Body of pancreas (tissue), 4 donors: ENCODE measurements around the gene SPIRE1.

ENCODE experiments used
- POLR2A ChIP-seq, 3 donors: fragments of 450-650 bp; IDR thresholded peaks; one replicate each; pipeline ENCODE4 v1.6.1; 2016; ENCODE audit warnings: antibody characterized with exemption in 3 of 3, mild to moderate bottlenecking in 2 of 3
- TF ChIP-seq, protein P1 (sequence below), 7 experiments: fragments of 450-650 bp in 4 of 7; fragments of 200-600 bp in 3 of 7; sonication (generic) in 3 of 7; IDR thresholded peaks; one replicate each; pipeline ENCODE4 v1.5.1; 2016 to 2019; ENCODE audit warnings: antibody characterized with exemption in 7 of 7

DNA sequence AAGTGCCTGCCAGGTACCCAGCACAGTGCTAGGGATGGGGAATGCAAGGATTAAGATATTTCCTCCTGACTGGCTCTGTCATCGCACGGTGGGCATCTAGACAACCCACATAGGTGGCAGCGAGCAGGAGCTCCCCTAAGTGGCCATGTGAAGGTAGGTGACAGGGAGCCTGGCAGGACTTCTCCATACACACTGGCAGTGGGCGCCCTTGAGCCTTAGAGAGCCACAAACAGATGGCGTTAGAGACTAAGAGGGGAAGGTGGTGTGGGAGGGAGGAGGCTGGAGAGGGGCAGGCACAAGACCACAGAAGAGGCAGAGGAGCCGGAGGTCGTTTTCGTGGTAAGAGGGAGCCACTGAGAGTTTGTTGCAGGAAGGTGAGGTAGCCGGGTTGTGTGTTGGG lies 235.0 kb downstream of the SPIRE1 start:
- TF ChIP-seq, protein P1, sequence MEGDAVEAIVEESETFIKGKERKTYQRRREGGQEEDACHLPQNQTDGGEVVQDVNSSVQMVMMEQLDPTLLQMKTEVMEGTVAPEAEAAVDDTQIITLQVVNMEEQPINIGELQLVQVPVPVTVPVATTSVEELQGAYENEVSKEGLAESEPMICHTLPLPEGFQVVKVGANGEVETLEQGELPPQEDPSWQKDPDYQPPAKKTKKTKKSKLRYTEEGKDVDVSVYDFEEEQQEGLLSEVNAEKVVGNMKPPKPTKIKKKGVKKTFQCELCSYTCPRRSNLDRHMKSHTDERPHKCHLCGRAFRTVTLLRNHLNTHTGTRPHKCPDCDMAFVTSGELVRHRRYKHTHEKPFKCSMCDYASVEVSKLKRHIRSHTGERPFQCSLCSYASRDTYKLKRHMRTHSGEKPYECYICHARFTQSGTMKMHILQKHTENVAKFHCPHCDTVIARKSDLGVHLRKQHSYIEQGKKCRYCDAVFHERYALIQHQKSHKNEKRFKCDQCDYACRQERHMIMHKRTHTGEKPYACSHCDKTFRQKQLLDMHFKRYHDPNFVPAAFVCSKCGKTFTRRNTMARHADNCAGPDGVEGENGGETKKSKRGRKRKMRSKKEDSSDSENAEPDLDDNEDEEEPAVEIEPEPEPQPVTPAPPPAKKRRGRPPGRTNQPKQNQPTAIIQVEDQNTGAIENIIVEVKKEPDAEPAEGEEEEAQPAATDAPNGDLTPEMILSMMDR (IDR thresholded peaks at IDR 0.05): no peak
- no peak for TF ChIP-seq POLR2A (IDR thresholded peaks at IDR 0.05)
